ENCODE measurements around the gene FREM2.

The FREM2 gene

DNA sequence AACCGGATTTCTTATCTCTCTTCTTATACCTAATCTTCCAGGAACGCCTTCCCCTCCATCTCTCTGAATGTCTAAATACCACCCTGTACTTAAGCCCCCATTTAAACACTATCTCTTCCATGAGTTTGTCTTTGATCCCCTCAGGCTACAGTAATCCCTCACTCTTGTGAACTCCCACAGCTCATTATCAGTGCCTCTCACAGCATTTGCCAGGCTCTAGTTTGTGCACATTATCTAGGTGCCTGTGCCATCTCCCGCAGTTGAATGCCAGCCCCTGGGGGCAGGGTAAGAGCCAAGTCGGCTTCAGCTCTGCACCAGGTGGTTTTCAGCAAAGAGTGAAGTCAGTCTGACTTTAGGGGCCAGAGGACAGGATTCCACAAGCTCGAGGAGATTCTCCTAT lies 71.4 kb downstream of the FREM2 start:
- DNase-seq (ENCODE audit: low spot score), result no peak
- Mint-ChIP-seq H3K9me3 (no peaks in the 10 kb centered on the region), H3K27ac (no peak overlapping the region), H3K4me3 (no peak overlapping the region), H3K36me3 (ENCODE audit: low read depth) (no peaks in the 10 kb centered on the region), H3K27me3 (ENCODE audit: low read depth) (no peaks in the 10 kb centered on the region), H3K4me1 (ENCODE audit: low read depth) (no peaks in the 10 kb centered on the region)

DNA sequence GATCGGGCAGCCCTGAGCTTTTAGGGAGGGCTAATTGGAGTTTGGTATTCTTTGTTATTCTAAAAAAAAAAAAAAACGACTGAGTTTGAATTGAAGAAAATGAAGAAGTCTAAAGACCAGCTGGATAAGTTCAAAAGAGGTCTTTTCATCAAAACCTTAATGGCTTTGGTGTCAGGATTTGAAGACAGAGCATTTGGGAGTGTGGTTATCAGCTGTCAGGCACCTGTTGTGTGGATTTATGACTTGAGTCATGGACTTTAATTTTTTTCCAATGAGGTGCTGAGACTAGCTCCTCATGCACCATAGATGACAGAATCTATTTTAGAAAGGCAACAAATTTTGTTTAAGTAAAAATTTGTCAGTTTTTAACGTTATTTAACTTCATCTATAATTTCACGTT lies 72.5 kb downstream of the FREM2 start:
- Mint-ChIP-seq H3K27ac (no peak overlapping the region), H3K36me3 (ENCODE audit: low read depth) (no peaks in the 10 kb centered on the region), H3K4me3 (no peak overlapping the region), H3K4me1 (ENCODE audit: low read depth) (no peaks in the 10 kb centered on the region), H3K9me3 (no peaks in the 10 kb centered on the region), H3K27me3 (ENCODE audit: low read depth) (no peaks in the 10 kb centered on the region)
- no peak for DNase-seq (ENCODE audit: low spot score)

DNA sequence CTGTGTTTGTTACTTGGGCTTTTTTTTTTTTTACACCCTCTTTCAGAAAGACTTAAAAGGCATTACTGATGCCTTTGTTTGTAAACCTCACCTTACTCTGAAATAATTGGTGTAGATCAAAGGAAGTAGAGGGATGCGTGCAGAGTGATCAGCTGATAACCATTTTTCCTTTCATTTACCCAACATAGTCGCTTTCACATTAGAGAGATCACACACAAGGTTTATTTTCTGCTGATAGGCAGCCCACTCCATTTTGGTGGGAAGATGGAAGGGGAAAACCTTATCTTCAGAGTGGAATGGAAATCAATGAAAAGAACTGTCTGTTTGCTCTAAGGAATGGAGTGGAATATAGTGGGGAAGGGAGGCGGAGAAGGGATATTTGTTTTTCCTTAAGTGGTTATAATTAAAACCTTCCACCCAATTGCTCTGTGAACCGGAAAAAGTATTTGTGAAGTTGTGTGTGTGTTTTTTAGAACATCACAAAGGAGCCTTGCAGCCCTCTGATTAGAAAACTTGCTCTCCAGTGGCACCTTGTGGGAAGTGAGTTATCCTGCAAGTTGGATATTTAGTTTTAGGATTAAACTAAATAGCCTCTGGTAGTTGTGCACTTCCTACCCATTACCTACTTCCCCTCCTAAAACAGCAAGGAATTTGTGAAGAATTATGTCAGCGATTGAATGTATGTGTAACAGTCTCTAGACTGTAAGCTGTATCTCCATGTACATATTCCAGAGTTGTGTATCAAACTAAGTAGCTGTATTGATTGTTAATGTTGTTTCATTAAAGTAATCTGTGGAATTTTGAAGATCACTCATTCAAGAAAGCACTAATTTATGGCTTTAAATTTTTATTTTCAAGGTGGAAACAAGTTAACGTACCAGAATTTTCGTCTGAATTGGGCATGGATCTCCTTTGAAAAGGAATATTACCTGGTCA lies 76.8 kb downstream of the FREM2 start:
- Mint-ChIP-seq H3K27me3 (ENCODE audit: low read depth) (no peaks in the 10 kb centered on the region), H3K27ac (no peak overlapping the region), H3K4me3 (no peak overlapping the region), H3K4me1 (ENCODE audit: low read depth) (no peaks in the 10 kb centered on the region), H3K9me3 (no peaks in the 10 kb centered on the region), H3K36me3 (ENCODE audit: low read depth) (no peaks in the 10 kb centered on the region)
- no peak for DNase-seq (ENCODE audit: low spot score)

DNA sequence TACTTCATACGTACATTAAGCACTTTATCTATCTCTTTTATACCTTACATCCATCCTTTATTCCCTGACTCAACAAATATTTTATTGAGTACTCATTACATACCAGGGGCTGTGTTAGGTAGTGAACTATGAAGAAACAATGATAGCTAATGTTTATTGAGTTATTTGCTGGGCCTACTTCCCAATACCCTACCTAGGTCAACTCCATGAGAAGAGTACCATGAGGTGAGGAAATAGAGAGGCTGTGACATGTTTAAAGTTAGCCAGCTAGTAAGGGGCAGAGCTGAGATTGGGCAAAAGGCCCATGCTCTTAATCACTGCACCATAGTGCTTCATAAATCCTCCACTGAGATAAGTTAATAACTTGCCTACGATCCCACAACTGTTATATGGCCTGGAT lies 79.9 kb downstream of the FREM2 start:
- Mint-ChIP-seq H3K27ac (no peak overlapping the region), H3K4me1 (ENCODE audit: low read depth) (no peaks in the 10 kb centered on the region), H3K27me3 (ENCODE audit: low read depth) (no peaks in the 10 kb centered on the region), H3K4me3 (no peak overlapping the region), H3K36me3 (ENCODE audit: low read depth) (no peaks in the 10 kb centered on the region), H3K9me3 (no peaks in the 10 kb centered on the region)
- no peak for DNase-seq (ENCODE audit: low spot score)

DNA sequence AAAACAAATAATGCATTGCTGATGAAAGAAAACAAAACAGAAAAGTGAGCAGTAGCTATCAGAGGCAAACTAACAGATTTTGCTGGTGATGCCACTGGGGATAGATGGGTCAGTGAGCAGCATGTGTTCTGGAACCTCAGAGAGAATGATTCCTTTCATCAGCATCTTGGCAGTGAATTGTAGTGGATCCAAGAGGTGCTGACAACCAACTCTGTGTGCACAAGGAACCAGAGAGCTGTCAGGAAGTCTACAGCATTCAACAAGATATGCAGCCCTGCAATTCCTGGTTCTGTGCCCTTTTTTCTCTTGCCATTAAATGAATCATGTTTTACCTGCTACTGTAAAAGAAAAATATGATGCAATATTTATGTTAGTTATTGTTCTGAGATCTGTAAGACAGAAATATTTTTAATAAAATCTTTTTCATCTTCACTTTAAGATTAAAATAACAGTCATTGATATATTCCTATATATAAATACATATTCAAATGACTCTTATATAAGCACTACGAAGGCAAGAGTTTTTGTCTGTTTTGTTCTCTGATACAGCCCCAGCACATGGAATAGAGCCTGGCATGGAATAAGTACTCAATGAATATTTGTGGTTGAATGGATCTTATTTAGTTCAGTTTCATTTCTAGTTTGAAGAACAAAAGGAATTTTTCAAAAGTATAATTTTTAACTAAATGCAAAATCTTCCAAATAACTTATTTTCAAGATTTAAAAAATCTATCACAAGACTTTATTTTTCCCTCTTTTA lies 80.8 kb downstream of the FREM2 start:
- Mint-ChIP-seq H3K4me1 (ENCODE audit: low read depth) (no peaks in the 10 kb centered on the region), H3K4me3 (no peak overlapping the region), H3K27me3 (ENCODE audit: low read depth) (no peaks in the 10 kb centered on the region), H3K36me3 (ENCODE audit: low read depth) (no peaks in the 10 kb centered on the region), H3K27ac (no peak overlapping the region), H3K9me3 (no peaks in the 10 kb centered on the region)
- no peak for DNase-seq (ENCODE audit: low spot score)

DNA sequence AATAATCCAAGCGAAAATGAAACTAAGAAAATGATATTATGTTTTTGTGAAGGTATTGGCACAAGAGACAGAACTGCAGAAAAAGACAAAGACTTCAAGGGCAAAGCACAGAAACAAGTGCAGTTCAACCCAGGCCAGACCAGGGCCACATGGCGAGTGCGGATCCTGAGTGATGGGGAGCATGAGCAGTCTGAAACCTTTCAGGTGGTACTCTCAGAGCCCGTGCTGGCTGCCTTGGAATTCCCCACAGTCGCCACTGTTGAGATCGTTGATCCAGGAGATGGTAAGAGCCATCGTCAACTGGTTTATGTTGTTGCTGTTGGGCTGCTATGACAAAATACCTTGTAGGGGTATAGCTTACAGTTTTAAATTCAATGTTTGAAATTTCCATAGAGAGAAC lies 82.6 kb downstream of the FREM2 start:
- H3K9me3 Mint-ChIP-seq, result no peaks in the 10 kb centered on the region
- H3K36me3 Mint-ChIP-seq (ENCODE audit: low read depth), result no peaks in the 10 kb centered on the region
- H3K27me3 Mint-ChIP-seq (ENCODE audit: low read depth), result no peaks in the 10 kb centered on the region
- DNase-seq (ENCODE audit: low spot score), result no peak
- no peak overlapping the region for H3K4me3 Mint-ChIP-seq
- no peaks in the 10 kb centered on the region for H3K4me1 Mint-ChIP-seq (ENCODE audit: low read depth)
- H3K27ac Mint-ChIP-seq, result no peak overlapping the region

DNA sequence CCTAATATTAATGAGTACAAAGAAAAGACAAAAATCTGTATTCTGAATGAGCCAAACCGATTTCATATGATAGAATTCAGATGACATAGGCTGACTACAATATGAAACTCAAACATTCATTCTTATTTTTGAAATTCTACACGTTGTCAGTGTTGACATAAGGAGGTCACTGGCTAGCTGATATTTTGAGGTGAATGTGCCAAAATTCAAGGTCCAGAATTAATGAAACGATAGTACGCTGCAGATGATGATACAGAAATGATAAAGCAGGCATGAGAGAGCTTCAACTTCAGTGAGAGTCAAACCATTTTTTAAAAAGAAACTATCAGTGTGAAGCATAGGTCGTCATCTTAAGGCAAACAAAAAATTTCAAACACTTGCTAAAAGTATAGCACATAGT lies 88.2 kb downstream of the FREM2 start:
- H3K4me3 Mint-ChIP-seq, result no peak overlapping the region
- H3K9me3 Mint-ChIP-seq, result no peaks in the 10 kb centered on the region
- no peak for DNase-seq (ENCODE audit: low spot score)
- H3K4me1 Mint-ChIP-seq (ENCODE audit: low read depth), result no peaks in the 10 kb centered on the region
- no peaks in the 10 kb centered on the region for H3K27me3 Mint-ChIP-seq (ENCODE audit: low read depth)
- H3K36me3 Mint-ChIP-seq (ENCODE audit: low read depth), result no peaks in the 10 kb centered on the region
- H3K27ac Mint-ChIP-seq, result no peak overlapping the region

DNA sequence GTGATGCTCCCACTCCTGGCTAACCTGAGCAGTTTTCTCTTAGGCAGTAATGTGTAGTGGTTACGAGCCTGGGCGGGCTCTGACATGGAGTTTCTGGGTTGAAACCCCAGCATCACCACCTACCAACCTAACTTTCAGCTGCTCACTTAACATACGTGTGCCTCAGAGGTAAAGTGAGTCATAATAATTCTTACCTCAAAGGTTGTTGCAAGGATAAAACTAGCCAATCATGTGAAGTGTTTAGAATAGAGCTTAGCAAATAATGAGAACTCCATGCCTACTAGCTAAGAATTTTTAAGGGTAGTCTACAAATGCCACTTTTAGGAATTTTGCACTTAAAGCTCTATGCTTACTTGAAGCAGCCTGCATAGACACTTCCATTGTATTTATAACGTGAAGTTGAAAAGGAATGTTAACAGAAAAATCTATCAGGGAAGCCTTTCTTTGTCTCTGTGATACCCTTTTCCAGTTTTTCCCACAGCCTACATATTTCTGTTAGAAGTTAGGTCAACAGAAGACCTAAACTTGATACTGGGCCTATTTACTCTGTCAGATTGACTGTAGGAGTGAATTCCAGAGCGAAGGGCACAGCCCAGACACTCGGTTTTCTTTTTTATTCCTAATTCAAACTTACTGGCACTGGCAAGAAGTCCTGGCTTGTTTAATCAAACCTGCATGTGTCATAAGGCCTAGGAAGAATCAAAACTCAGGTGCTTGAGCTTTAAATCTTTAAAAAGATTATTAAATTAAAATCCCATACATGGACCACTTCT lies 90.7 kb downstream of the FREM2 start:
- H3K9me3 Mint-ChIP-seq, result no peaks in the 10 kb centered on the region
- H3K27me3 Mint-ChIP-seq (ENCODE audit: low read depth), result no peaks in the 10 kb centered on the region
- no peaks in the 10 kb centered on the region for H3K4me1 Mint-ChIP-seq (ENCODE audit: low read depth)
- H3K4me3 Mint-ChIP-seq, result no peak overlapping the region
- H3K27ac Mint-ChIP-seq, result no peak overlapping the region
- no peaks in the 10 kb centered on the region for H3K36me3 Mint-ChIP-seq (ENCODE audit: low read depth)
- DNase-seq (ENCODE audit: low spot score), result no peak

DNA sequence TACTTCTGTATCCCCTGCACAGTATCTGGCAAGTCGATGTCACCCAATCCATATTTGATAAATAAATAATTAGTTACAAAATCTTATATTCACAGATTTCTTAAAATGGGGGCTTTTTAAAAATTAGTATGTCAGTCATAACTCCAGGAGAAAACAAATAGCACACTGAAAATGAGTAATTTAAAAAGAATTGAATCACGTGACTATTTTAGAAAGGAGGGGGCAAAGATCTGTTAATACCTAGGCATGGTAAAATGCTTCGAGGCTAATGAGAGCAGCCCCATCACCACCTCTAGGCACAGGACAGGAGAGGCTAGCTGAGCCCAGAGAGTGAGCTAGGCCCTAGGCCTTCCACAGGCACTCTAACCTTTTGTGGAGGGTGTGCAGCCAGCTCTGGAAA lies 94.7 kb downstream of the FREM2 start:
- H3K36me3 Mint-ChIP-seq (ENCODE audit: low read depth), result no peaks in the 10 kb centered on the region
- H3K4me1 Mint-ChIP-seq (ENCODE audit: low read depth), result no peaks in the 10 kb centered on the region
- no peak overlapping the region for H3K4me3 Mint-ChIP-seq
- no peaks in the 10 kb centered on the region for H3K27me3 Mint-ChIP-seq (ENCODE audit: low read depth)
- no peak for DNase-seq (ENCODE audit: low spot score)
- no peak overlapping the region for H3K27ac Mint-ChIP-seq
- H3K9me3 Mint-ChIP-seq, result no peaks in the 10 kb centered on the region

DNA sequence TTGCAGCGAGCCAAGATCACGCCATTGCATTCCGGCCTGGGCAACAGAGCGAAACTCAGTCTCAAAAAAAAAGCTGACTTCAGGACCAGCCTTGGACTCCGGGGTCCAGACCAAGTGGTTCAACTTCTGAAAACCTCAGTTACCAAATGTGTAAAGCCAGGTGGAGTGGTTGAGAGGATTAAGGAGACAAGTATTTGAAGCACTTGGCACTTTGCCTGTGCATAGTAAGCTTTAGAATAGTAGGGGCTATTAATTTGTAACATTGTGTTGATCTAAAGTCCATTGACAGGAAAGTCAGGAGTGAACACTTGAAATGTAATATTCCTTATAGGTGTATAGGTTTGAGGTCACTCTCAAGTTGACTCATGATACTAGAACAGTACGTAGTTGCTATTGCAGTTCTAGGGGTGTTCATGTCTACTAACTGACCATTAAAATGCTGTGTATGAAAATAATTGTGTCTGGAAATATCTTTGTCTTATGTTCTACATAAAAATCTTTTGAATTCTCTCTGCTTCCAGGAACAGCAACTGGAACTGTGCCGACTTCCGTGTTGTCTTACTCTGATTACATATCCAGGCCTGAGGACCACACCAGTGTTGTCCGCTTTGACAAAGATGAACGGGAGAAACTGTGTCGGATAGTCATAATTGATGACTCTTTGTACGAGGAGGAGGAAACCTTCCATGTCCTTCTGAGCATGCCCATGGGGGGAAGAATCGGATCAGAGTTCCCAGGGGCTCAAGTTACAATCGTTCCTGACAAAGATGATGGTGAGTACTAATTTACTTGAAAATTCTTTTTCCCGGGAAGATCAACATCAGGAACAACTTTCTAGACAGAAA lies 97.4 kb downstream of the FREM2 start:
- H3K27me3 Mint-ChIP-seq (ENCODE audit: low read depth), result no peaks in the 10 kb centered on the region
- H3K36me3 Mint-ChIP-seq (ENCODE audit: low read depth), result no peaks in the 10 kb centered on the region
- H3K4me1 Mint-ChIP-seq (ENCODE audit: low read depth), result no peaks in the 10 kb centered on the region
- no peak overlapping the region for H3K27ac Mint-ChIP-seq
- H3K4me3 Mint-ChIP-seq, result no peak overlapping the region
- no peak for DNase-seq (ENCODE audit: low spot score)
- H3K9me3 Mint-ChIP-seq, result no peaks in the 10 kb centered on the region

DNA sequence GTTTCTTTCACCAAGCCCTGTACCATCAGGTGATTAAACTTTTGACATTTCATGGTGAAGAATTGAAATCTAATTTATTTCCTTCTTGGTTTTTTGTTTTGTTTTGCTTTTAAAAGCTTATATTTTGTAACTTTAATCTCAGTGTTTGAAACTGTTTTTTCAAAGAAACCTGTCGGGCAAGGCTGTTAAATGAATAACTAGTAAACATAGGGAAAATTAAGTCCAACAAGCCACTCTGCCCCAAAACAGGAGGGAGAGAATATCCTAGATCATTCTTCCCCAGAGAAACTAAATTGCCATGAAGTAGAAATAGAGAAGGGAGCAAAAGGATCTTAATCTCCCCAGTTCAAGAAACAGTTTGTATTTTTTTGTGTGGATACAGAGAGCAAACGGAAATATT lies 98.2 kb downstream of the FREM2 start:
- Mint-ChIP-seq H3K27ac (no peak overlapping the region), H3K4me3 (no peak overlapping the region), H3K4me1 (ENCODE audit: low read depth) (no peaks in the 10 kb centered on the region), H3K9me3 (no peaks in the 10 kb centered on the region), H3K36me3 (ENCODE audit: low read depth) (no peaks in the 10 kb centered on the region), H3K27me3 (ENCODE audit: low read depth) (no peaks in the 10 kb centered on the region)
- no peak for DNase-seq (ENCODE audit: low spot score)

DNA sequence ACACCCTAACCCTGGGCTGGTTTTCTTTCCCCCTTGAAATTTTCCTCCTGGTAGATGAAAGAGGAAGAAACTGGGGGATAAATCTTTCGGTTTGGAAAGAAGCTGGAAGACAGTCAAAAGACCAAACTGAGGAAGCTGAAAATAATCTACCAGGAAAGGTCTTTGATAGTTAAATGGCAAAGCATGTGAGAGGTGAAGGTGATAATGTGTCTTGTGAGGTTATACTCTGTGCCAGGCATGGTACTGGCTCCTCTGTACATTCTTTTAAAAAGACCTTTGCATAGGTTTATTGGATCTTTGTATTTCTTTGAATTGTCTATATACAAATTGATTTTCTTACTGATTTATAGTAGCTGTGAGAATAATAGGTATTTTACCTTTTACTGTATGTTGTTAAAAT lies 98.6 kb downstream of the FREM2 start:
- DNase-seq (ENCODE audit: low spot score), result no peak
- Mint-ChIP-seq H3K4me3 (no peak overlapping the region), H3K36me3 (ENCODE audit: low read depth) (no peaks in the 10 kb centered on the region), H3K4me1 (ENCODE audit: low read depth) (no peaks in the 10 kb centered on the region), H3K9me3 (no peaks in the 10 kb centered on the region), H3K27me3 (ENCODE audit: low read depth) (no peaks in the 10 kb centered on the region), H3K27ac (no peak overlapping the region)

DNA sequence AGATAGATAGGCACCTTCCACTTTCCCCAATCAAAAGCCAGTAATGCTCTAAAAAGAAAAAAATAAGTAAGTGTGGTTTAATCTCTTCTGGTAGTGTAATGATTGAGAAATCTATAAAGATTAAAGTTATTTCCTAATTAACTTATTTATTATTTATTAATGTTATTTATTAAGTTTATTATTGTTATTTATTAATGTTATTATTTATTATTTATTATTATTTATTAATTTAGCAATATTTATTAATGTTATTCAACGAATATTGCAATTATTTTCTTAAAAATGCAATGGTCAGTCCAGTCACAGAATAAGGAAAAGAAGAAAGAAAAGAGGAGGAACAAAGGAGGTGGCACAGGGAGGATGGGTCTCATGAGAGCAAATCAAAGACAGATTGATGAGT lies 100.7 kb downstream of the FREM2 start:
- no peaks in the 10 kb centered on the region for H3K27me3 Mint-ChIP-seq (ENCODE audit: low read depth)
- no peak overlapping the region for H3K27ac Mint-ChIP-seq
- H3K36me3 Mint-ChIP-seq (ENCODE audit: low read depth), result no peaks in the 10 kb centered on the region

More for the DNA sequence above, 100.7 kb downstream of the FREM2 start:
- Mint-ChIP-seq H3K4me1 (ENCODE audit: low read depth) (no peaks in the 10 kb centered on the region), H3K4me3 (no peak overlapping the region), H3K9me3 (no peaks in the 10 kb centered on the region)
- no peak for DNase-seq (ENCODE audit: low spot score)
